B cell (primary cell): Measurements from ENCODE around the gene CIZ1. TPM values are rescaled to one million over a fixed set of nuclear protein-coding genes. Genes with fewer than 3 reads are reported as not detected.

Source experiments
- ATAC-seq: fragments of 200-7000 bp; cut with Tn5 transposase; one replicate; pipeline ENCODE4 v1.10.0; 2021; ENCODE audit warnings: low read depth, mild to moderate bottlenecking, moderate number of reproducible peaks, moderate library complexity
- CTCF ChIA-PET: fragments of 350-600 bp; sonication (Branson Sonifier 250); formaldehyde crosslinking; loops from one replicate; lab custom pipeline; 2021; ENCODE audit warnings: antibody characterized with exemption, inconsistent platforms; lab: Charles Lee
- POLR2A ChIA-PET: fragments of 350-600 bp; sonication (Branson Sonifier 250); formaldehyde crosslinking; loops from one replicate; lab custom pipeline; 2021; ENCODE audit warnings: antibody characterized with exemption; lab: Charles Lee
- DNase-seq: peaks from one replicate; pipeline ENCODE4 v3.0.0; 2013
- H2AFZ ChIP-seq: 2 replicates; pipeline ENCODE4 v1.6.1; 2012; ENCODE audit warnings: mild to moderate bottlenecking, low read depth, low read length; ENCODE audit not compliant: insufficient read depth, poor library complexity, severe bottlenecking
- H3K27ac ChIP-seq, 2 donors: 1 replicate in 1 of 2; 2 replicates in 1 of 2; pipeline ENCODE4 v1.5.1; 2012 to 2013; ENCODE audit warnings: low read length in 2 of 2, mild to moderate bottlenecking in 2 of 2, moderate library complexity in 1 of 2
- H3K27me3 ChIP-seq, 4 experiments: fragments of 200-600 bp in 1 of 4; sonication (generic) in 1 of 4; replicated peaks in 1 of 4; 1 replicate in 2 of 4; 2 replicates in 2 of 4; pipeline versions ENCODE4 v1.6.1 to v1.7.0; 2013 to 2016; ENCODE audit warnings: low read length in 3 of 4, mild to moderate bottlenecking in 2 of 4, mixed read lengths in 1 of 4, moderate library complexity in 1 of 4; ENCODE audit not compliant: insufficient read depth in 4 of 4, control insufficient read depth in 3 of 4; ENCODE audit errors: control extremely low read depth in 1 of 4
- H3K36me3 ChIP-seq, 2 experiments: replicated peaks in 1 of 2; 1 replicate in 1 of 2; 2 replicates in 1 of 2; pipeline versions ENCODE4 v1.6.1 to v1.7.1; 2013; ENCODE audit warnings: low read length in 1 of 2; ENCODE audit not compliant: insufficient read depth in 2 of 2, control insufficient read depth in 1 of 2; ENCODE audit errors: control extremely low read depth in 1 of 2, extremely low read depth in 1 of 2
- H3K4me1 ChIP-seq, 2 donors: fragments of 200-600 bp in 1 of 2; sonication (generic) in 1 of 2; 1 replicate in 1 of 2; 2 replicates in 1 of 2; pipeline versions ENCODE4 v1.5.1 to v1.6.1; 2013 to 2017; ENCODE audit warnings: low read length in 2 of 2; ENCODE audit not compliant: control insufficient read depth in 2 of 2, insufficient read depth in 2 of 2
- H3K4me2 ChIP-seq: replicated peaks from 2 replicates; pipeline ENCODE3; 2012; ENCODE audit warnings: mild to moderate bottlenecking, low read depth, low read length; ENCODE audit not compliant: poor library complexity, severe bottlenecking
- H3K4me3 ChIP-seq, 5 experiments: fragments of 200-600 bp in 1 of 5; sonication (generic) in 1 of 5; 1 replicate in 3 of 5; 2 replicates in 2 of 5; pipeline versions ENCODE4 v1.5.1 to v1.7.0; 2011 to 2016; ENCODE audit warnings: low read length in 4 of 5, mild to moderate bottlenecking in 4 of 5, low read depth in 2 of 5, control low read depth in 1 of 5, moderate library complexity in 1 of 5; ENCODE audit not compliant: insufficient read depth in 1 of 5; ENCODE audit errors: control extremely low read depth in 1 of 5, extremely low read depth in 1 of 5
- H3K79me2 ChIP-seq: fragments of 200-600 bp; sonication (generic); one replicate; pipeline ENCODE4 v1.6.0; 2016; ENCODE audit warnings: low read length; ENCODE audit not compliant: control insufficient read depth, insufficient read depth
- H3K9ac ChIP-seq: fragments of 200-600 bp; sonication (generic); 2 replicates; pipeline ENCODE4 v1.6.1; 2017; ENCODE audit warnings: mild to moderate bottlenecking, low read length, moderate library complexity
- H3K9me3 ChIP-seq, 3 donors: one replicate each; pipeline versions ENCODE4 v1.6.1 to v1.7.1; 2013; ENCODE audit warnings: low read length in 2 of 3; ENCODE audit not compliant: control insufficient read depth in 2 of 3, insufficient read depth in 1 of 3; ENCODE audit errors: control extremely low read depth in 1 of 3
- H4K20me1 ChIP-seq: 2 replicates; pipeline ENCODE4 v1.6.0; 2012; ENCODE audit warnings: mild to moderate bottlenecking, low read length; ENCODE audit not compliant: insufficient read depth, control insufficient read depth, poor library complexity, severe bottlenecking
- H3K27ac Mint-ChIP-seq: one replicate; pipeline ENCODE4 v1.8.0; 2021; ENCODE audit warnings: mixed read lengths
- H3K27me3 Mint-ChIP-seq: one replicate; pipeline ENCODE4 v1.8.0; 2021; ENCODE audit warnings: mixed read lengths
- H3K4me1 Mint-ChIP-seq: one replicate; pipeline ENCODE4 v1.8.0; 2021; ENCODE audit warnings: mixed read lengths
- H3K4me3 Mint-ChIP-seq: one replicate; pipeline ENCODE4 v1.8.0; 2021; ENCODE audit warnings: mixed read lengths
- H3K9me3 Mint-ChIP-seq: one replicate; pipeline ENCODE4 v1.8.0; 2022; ENCODE audit warnings: mixed read lengths; ENCODE audit not compliant: insufficient read depth
- EZH2 ChIP-seq: IDR thresholded peaks from 2 replicates; pipeline ENCODE4 v1.6.1; 2012; ENCODE audit warnings: borderline replicate concordance, low read depth, mild to moderate bottlenecking, moderate library complexity, low read length; ENCODE audit not compliant: insufficient read depth, poor library complexity, severe bottlenecking
- WGBS: methylation state at CpG from one replicate; pipeline ENCODE4 v1.1.5; 2013; ENCODE audit warnings: missing lambda C conversion rate; ENCODE audit not compliant: insufficient coverage; 5-methylcytosine and 5-hydroxymethylcytosine counted together
- intact Hi-C: fragments of 100-400 bp; cut with micrococcal nuclease; formaldehyde crosslinking; loops from one replicate; pipeline ENCODE4 v1.10.0; 2022
- polyA plus RNA-seq: library from polyadenylated mRNA; depleted of rRNA; stranded (reverse); fragments of >200 nt; gene quantifications from 2 replicates; pipeline ENCODE4 v1.2.3, GENCODE V29; 2012
- total RNA-seq, 2 donors: library from RNA; stranded (reverse); fragments of 120-200 nt in 1 of 2; gene quantifications; 1 replicate in 1 of 2; 2 replicates in 1 of 2; pipeline versions ENCODE4 v1.2.3 to v1.2.4, GENCODE V29; 2013 to 2022
- TF ChIP-seq, protein P1 (sequence below): fragments of 200-600 bp; IDR thresholded peaks from one replicate; pipeline ENCODE4 v1.8.0; 2022; ENCODE audit warnings: antibody characterized with exemption, mild to moderate bottlenecking

CIZ1 gene
- total and polyA plus RNA-seq, 2 donors (not counting 1 experiment from before 2014, with no cell fraction given), result 79.9 to 160 TPM

DNA sequence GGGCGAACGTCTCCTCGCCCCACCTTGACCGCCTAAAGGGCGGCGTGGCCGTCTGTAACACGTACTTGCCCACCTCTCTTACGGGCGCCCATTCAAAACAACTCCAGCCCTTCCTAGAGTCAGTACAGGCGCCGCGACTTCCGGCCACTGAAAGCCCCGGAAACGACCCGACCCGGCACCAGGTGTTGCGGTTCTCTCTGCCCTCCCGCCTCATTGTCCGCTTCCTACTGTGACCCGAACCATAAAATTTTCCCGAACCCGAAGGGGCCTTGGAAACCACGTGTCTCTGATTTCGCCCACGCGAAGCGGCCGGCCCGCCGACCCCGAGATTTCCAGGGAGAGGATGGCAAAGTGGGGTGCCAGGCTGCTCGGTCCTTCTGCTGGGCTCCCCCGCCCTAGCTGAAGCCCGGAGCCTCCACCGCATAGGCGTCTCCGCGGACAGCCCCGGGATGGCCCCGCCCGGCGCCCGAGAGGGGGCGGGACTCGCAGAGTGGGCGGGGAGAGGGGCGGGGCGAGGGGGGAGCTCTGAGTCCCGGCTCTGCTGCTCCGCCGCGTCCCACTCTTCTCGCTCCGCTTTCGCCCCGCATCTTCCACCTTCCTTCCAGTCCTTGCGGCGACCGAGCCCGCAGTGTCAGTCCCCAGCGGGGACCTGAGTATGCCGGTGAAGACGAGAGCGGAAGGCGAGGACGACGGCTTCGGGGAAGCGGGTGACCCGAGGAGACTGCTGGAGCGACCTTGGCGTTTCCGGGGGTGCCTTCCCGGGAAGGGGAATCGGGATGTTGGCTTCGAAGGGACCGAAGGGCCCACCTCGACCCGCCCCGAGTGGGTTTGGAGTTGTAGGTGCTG is 63.2 kb downstream of the CIZ1 start:
- Mint-ChIP-seq H3K4me3 (peak overlapping the region; percentile 95), H3K9me3 (no peaks in the 10 kb centered on the region), H3K27ac (peak overlapping the region; percentile 99), H3K27me3 (peaks cover 7% of the 10 kb centered on the region), H3K4me1 (peaks cover 35% of the 10 kb centered on the region)
- peak; percentile 78 for ATAC-seq
- ChIA-PET POLR2A (interaction anchor here (0.6 to 1.9 kb wide), 11 partner anchors 9 to 731 kb away, joined by 3 to 12 read pairs (median 4); partner anchors contain the start of genes BBLN, NAIF1, SLC25A25 and SLC2A8), CTCF (interaction anchor here (0.6 to 6.1 kb wide), 8 partner anchors 12 to 305 kb away, joined by 3 to 49 read pairs (median 4); no protein-coding TSS in a partner anchor)
- Histone ChIP-seq H3K9ac (peak overlapping the region; percentile 97), H3K27me3 (peaks cover 0 to 6% (median 0%) of the 10 kb centered on the region in 4 experiments), H3K79me2 (peaks cover 29% of the 10 kb centered on the region), H2AFZ (peak overlapping the region; percentile 97), H4K20me1 (peaks cover 21% of the 10 kb centered on the region), H3K4me2 (peak overlapping the region; percentile 95), H3K4me3 (peak overlapping the region; percentile 58 to 97 (median 83)), H3K27ac (peak overlapping the region; percentile 93 to 99), H3K4me1 (peaks cover 26 to 34% of the 10 kb centered on the region in 2 donors), H3K9me3 (no peaks in the 10 kb centered on the region), H3K36me3 (peaks cover 0 to 10% of the 10 kb centered on the region in 2 experiments)
- intact Hi-C loops, result loop anchor here (1.0 to 10.0 kb wide), 7 partner anchors 11 to 909 kb away; partner anchors contain the start of genes BBLN, KYAT1, LRRC8A and MIGA2
- TF ChIP-seq, protein P1, sequence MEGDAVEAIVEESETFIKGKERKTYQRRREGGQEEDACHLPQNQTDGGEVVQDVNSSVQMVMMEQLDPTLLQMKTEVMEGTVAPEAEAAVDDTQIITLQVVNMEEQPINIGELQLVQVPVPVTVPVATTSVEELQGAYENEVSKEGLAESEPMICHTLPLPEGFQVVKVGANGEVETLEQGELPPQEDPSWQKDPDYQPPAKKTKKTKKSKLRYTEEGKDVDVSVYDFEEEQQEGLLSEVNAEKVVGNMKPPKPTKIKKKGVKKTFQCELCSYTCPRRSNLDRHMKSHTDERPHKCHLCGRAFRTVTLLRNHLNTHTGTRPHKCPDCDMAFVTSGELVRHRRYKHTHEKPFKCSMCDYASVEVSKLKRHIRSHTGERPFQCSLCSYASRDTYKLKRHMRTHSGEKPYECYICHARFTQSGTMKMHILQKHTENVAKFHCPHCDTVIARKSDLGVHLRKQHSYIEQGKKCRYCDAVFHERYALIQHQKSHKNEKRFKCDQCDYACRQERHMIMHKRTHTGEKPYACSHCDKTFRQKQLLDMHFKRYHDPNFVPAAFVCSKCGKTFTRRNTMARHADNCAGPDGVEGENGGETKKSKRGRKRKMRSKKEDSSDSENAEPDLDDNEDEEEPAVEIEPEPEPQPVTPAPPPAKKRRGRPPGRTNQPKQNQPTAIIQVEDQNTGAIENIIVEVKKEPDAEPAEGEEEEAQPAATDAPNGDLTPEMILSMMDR, result no peak
- no peak for TF ChIP-seq EZH2
- DNase-seq, result peak; percentile 97
- WGBS, result under 1% methylated on average over 82 of the region's 82 CpGs
